GM19452 (cell line): Measurements from ENCODE around the gene CPNE2.

Experiments
- ATAC-seq: cut with Tn5 transposase; IDR thresholded peaks from one replicate; pipeline ENCODE4 v1.9.1; 2021; ENCODE audit not compliant: unreplicated experiment

The CPNE2 gene

DNA sequence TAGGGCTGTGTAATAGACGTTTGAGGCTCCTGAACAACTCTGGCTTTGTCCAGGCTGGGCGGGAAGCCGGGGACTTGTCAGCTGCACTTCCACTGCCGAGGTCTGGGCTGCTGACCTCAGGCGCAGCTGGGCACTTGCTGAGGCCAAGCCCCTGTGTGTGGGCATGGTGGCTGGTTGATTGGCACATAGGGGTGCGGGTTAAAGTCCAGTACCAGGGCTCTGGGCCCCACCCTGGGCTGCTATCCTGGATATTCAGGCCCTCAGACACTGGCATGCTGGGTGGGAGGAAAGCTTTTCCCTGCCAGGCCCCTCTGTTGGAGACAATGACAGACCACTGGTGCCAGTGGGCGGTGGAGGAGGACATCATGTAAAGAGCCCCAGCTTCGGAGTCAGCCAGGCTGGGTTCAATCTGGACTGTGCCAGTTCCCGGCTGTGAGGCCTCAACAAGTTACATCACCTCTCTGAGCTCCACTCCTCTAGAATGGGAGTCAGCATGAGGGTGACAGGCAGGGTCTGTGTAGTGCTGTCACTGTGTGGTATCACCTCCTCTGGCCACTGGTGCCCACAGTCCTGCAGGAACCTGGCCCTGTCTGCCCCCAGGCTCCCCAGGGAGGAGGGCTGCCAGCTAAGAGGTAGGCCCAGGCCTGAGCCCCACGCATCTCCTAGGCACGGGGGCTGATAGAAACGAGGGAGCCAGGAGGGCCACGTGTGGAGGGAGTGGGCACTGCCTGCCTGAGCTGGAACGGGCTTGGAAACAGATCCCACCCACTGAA, 51.0 kb downstream of the CPNE2 start:
- no peak for ATAC-seq

GRCh38 chr16:57144027-57144426, 51.6 kb downstream of the CPNE2 start:
- ATAC-seq: no peak

DNA sequence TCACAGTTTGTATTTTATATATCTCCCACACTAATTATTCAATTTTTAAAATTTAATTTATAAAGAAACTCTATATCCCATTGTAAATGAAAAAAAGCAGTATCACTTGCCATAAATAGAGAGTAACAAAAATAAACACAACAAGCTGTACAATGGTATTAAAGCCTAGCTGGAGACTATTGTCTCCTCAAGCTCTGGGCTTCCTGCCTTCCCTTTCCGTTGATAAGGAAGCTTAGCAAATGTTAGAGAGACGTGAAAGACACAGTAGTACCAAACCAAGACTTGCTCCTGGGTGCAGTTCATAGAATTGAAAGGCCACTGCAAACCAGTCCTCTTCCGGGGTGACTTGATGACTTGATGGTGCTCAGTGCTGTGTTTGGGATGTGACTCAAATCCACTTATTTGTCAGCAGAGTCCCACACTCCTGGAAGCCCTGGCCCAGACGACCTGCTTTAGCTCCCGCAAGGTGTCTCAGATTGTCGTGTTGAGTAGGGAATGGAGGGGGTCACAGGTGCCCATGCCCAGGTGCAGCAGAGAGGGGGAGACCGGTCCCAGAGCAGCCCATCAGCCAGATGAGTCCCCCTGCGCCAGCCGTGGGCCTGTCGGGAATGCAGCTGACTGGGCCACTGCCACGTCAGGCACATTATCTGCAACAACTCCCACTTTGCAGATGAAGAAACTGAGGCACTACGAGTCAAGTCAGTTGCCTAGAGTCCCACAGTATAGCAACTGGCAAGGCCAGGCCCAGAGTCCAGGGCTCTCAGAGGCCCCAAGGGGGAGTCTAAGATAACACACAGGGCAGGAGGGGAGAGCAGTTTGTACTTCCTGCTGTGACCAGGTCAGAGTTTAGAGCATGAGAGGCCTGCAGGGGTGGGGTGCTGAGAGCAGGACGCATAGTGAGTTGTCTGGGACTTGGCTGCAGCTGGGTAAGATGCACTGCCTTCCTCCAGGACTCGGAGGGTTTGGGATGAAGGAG, 53.0 kb downstream of the CPNE2 start:
- no peak for ATAC-seq

GRCh38 chr16:57146040-57146647, 53.8 kb downstream of the CPNE2 start:
- no peak for ATAC-seq

DNA sequence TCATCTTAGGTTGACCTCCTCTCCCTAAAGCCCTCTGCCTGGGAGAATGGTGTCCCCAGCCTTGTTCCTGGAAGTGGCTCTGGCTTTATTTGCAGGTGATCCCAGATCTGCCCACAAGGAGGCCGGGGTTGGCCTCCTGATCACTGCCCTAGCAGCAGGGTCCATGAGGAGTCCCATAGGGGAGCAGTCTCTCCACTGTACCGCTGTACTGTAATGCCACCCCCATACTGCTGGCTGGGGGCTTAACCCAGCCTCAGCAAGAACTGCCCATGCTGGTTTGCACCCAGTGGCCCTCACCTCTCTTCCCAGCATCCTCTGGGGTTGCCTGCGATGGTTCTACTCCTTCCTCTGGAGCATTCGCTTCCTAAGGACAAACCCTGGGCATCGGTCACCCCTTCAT, 54.4 kb downstream of the CPNE2 start:
- ATAC-seq: no peak

DNA sequence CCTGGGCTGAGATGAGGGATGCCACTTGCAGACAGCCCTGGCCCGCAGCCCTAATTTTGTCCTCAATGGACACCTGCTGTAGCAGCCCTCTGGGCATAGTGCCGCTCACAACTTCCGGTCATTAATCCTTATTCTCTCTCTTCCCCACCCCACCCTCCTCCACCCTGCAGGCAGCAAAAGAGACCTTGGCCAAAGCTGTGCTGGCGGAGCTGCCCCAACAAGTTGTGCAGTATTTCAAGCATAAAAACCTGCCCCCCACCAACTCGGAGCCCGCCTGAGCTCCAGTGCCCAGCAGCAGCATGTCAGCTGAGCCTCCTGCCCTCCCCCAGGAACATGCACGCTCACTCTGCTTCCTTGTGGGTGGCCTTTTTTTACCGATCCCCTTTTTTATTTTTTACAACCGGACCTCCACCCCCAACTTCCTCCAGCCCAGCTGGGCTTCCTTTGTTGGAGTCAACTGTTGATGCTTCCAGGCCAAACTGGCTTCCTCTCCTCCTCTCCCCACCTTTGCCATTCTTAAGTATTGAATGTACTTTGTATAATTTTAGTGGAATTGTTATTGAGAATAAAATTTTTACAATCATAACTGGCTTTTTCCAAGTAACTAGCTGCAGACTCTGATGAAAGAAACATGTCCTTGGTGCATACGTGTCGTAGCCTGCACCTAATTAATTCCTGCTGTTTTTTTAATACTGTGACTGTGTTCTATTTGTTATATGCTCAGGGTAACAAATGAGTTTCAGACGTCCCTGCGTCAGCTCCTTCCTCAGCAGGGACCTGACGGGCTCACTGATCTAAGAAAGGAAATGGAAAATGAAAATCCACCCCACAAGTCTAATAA, 55.2 kb downstream of the CPNE2 start:
- ATAC-seq: no peak

GRCh38 chr16:57148481-57148880, 56.1 kb downstream of the CPNE2 start:
- no peak for ATAC-seq

- ATAC-seq: no peak
These were observed 57.0 kb downstream of the CPNE2 start for GRCh38 chr16:57149391-57149790.

GRCh38 chr16:57150682-57151330, 58.4 kb downstream of the CPNE2 start:
- ATAC-seq: no peak

DNA sequence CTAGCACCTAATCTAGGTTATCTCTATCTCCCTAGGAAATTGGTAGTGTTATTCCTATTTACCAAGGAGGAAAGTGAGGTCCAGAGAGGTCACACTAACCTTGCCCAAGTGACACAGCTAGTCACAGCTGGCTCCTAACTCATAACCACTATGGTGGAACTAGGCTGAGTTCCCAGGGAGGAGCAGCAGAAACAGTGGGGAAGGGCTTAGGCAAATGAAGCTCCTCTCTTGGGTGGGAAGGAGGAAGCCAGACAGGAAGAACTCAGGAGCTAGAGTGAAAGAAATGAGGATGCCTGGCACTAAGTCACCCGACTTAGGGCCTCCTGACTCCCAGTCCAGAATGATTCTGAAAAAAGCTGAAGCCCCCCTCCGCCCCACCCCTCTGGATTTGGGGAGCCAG, 59.0 kb downstream of the CPNE2 start:
- ATAC-seq: no peak

- ATAC-seq: no peak
These were observed 60.0 kb downstream of the CPNE2 start for GRCh38 chr16:57152096-57153093.

GRCh38 chr16:57153841-57154240, 61.5 kb downstream of the CPNE2 start:
- no peak for ATAC-seq

GRCh38 chr16:57155702-57156350, 63.4 kb downstream of the CPNE2 start:
- no peak for ATAC-seq

- no peak for ATAC-seq
These were observed 63.9 kb downstream of the CPNE2 start for GRCh38 chr16:57156351-57156703.

- ATAC-seq: no peak
These were observed 65.2 kb downstream of the CPNE2 start for GRCh38 chr16:57157533-57157932.

- no peak for ATAC-seq
These were observed 67.1 kb downstream of the CPNE2 start for GRCh38 chr16:57159447-57159846.

DNA sequence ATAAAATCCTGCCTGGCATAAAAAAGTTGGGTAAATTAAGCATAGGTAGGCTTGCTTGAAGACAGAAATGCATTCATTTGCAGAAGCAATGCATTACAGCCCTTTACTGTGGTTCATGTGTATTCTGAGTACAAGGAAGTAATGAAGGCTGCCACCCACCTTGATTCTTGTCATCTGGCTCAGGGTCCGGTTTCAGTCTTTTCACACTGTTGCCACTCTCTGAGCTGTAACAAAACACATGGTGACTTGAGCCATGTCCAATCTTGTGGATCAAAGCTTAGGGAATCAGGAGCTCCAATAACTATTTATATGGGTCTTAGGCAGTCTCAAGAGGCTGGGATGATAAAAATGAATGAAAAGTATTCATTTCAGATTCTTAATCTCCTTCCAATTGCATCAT, 71.5 kb downstream of the CPNE2 start:
- no peak for ATAC-seq

DNA sequence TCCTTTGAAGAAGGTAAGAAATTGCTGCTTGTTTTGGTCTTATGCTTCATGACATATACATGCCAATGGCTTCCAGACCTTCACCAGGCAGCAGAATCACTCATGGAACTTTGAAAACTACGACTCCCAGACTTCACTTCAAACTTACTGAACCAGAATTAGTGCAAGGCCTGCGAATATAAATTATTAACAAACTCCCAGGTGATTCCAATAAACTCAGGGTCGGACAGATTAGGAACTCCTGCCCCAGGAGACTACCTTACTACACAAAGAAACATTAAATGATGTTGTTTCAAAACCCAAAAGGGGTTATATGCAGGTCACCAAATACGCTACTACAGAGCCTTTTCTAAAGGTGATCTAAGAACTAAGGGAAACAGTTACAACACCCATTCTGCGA, 73.1 kb downstream of the CPNE2 start:
- ATAC-seq: no peak

GRCh38 chr16:57165938-57166337, 73.6 kb downstream of the CPNE2 start:
- no peak for ATAC-seq
